Stimulated activated CD8-positive, alpha-beta memory T cell treated with anti-CD3 and anti-CD28 coated beads, Interleukin-15, amount 100 ng/mL, for 48 hours (primary cell): ENCODE measurements around the gene RIOX2.
A peak's percentile ranks its signal among the peaks of the same experiment; 100 is the strongest.
"Not testable (repeated sequence)": the region's sequence is repeated elsewhere in the genome, so short reads cannot be mapped to it uniquely, and the experiment has no call there.

ENCODE experiments used
- DNase-seq, 2 donors: peaks; one replicate each; pipeline ENCODE4 v3.0.0-alpha.2; 2020; ENCODE audit warnings: low read depth in 2 of 2

Gene RIOX2

DNA sequence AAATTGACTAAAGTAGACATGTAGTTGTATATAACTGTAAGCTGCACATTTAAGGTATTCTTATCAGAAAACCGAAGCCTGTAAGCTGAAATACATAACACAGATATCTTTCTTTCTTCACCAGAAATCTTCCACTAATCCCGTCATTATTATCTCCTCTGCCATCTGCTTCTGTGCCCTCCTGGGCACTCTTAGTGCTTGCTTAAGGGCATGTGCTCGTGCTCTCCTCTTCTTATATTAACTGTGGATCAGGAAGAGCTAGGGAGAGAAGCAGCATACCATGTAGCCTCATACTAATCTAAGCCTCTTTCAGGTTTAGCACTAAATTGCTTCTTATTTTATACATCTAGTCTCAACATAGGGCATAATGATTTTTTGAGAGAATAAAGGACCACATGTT lies 60.8 kb downstream of the RIOX2 start:
- no peak for DNase-seq

DNA sequence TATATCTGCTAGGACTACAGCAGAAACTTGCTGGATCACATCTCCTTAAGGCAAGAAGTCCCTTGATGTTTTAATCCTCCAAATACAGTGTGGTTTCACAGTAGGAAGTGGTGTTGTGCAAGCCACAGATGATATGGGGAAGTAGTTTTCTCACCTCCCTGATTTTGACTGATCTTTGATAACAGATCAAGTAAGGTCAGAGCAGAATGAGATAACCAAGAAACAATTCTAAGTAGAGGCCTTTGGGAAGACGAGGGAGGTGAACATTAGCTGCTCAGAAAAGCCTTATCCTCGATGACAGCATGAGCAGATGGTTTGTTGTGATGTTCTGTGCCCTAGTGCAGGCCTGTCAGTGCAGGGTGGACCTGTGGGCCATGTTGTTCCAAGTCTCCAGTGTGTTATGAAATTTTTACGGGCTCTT lies 61.3 kb downstream of the RIOX2 start:
- no peak for DNase-seq

DNA sequence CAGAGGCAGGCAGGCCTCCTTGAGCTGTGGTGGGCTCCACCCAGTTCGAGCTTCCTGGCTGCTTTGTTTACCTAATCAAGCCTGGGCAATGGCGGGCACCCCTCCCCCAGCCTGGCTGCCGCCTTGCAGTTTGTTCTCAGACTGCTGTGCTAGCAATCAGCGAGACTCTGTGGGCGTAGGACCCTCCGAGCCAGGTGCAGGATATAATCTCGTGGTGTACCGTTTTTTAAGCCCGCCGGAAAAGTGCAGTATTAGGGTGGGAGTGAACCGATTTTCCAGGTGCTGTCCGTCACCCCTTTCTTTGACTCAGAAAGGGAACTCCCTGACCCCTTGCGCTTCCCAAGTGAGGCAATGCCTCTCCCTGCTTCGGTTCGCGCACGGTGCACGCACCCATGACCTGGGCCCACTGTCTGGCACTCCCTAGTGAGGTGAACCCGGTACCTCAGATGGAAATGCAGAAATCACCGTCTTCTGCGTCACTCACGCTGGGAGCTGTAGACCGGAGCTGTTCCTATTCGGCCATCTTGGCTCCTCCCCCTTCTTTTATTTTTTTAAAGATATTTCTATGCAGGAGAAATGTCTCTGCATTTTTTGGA lies 61.9 kb downstream of the RIOX2 start:
- peak in 1 of 2 donors; percentile 0 for DNase-seq

DNA sequence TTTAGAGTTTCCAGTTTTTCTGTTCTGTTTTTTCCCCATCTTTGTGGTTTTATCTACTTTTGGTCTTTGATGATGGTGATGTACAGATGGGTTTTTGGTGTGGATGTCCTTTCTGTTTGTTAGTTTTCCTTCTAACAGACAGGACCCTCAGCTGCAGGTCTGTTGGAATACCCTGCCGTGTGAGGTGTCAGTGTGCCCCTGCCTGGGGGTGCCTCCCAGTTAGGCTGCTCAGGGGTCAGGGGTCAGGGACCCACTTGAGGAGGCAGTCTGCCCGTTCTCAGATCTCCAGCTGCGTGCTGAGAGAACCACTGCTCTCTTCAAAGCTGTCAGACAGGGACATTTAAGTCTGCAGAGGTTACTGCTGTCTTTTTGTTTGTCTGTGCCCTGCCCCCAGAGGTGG lies 62.4 kb downstream of the RIOX2 start:
- not testable (repeated sequence) for DNase-seq

DNA sequence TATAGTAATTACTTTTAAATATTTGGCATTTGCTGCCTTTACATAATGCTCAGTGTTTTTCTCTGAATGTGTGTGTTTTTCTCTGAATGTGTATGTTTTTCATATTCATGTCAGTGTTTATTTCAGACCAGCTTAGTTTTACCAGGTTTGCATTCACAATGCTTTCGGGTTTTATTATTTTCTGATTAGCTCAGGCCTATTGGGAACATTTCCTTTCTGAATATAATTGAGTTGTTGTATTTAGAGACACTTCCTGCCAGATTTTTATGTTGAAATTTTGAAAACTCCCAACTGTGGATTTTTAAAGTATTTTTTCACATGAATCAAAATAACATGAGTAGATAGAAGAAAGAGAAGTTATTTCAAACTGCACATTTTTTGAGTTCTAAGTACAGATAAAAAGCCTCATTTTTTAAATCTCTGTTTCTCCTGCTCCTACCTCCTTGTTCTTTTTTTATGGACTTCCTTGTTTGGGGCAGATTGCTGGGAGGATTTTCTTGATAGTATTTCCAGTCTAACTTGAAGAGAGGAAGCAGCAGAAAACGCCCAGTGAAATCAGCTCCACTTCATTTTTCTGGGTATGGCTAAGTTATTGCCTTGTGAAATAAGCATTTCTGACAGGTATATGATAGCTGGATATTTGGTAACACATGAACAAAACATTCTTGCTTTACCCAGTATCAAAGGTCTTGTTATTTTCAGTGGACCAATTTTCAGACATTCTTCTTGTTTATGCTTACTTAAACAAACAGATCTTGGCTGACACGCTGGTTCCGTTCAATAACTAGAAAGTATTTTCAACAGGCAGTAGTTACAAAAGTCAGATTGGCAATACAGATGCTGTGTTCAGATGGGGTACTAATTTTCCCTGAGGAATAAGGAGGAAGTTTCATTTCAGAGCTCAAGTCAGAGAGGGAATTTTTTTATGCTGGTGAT lies 70.7 kb downstream of the RIOX2 start:
- no peak for DNase-seq

DNA sequence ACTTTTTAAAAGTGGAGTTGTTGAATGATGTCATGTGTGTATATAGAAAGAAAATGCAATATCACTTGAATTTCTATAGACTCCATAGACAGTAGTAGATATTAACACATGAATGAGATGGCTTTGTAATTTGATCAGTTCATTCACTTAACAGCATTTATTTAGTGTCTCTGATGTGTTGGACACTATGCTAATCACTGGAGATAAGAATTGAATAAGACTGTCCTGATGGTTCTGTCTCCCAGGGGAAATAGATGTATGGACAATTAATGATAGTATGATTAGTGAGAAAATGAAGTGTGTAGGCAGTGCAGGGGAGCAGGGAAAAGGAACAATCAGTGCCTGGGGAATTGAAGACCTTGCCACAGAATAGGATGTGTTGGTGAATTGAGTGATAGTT lies 72.9 kb downstream of the RIOX2 start:
- no peak for DNase-seq

DNA sequence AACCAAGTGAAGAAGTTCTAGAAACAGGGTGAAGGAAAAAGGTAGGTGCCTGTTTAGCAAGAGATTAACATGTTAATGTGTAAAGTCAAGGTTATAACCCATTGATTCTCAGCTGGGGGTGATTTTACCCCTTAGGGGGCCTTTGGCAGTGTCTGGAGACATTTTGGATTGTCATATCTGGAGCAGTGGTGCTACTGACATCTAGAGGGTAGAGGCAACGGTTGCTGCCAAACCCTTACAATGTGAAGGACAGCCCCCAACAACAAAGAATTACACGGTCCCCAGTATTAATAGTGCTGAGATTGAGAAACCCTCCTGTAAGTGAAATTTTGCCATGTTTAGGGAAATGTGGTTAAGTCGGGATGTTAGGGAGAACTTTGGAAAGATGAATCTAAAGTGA lies 75.7 kb downstream of the RIOX2 start:
- DNase-seq: no peak

DNA sequence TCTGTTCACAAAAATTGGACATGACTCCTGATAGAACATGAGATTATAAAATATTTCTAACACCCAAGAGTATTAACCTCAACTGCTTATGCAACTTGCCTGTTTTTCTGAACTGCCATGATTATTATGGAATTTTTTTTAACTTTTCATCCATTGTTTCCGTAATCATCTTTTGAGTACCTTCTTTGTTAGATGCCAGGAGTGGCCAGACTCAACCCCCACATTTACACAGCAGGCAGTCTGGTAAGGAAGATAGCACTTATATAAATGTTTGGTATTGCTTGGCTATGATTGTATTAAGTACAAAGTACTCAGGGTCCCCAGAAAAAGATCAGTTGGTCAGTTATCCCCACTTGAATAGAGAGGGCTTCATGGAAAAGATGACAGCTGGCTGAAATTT lies 76.1 kb downstream of the RIOX2 start:
- no peak for DNase-seq

DNA sequence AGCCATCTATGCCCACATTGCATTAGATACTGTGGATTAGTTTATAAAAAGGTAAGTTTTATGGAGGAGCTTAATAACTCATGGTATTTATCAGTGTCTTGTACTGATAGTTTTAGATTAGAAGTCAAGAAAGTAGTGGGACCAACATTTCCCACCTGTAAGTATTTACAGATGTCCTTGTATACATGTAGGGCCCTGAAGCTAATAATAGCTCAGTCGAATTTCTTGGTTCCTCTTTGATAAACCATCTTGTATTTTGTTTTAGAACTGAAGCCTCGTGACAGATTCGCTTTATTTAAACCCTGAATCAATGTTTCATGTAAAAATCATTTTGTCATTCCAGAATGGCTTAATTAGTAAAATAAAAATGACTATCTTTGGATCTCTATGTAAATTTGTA lies 77.0 kb downstream of the RIOX2 start:
- no peak for DNase-seq

DNA sequence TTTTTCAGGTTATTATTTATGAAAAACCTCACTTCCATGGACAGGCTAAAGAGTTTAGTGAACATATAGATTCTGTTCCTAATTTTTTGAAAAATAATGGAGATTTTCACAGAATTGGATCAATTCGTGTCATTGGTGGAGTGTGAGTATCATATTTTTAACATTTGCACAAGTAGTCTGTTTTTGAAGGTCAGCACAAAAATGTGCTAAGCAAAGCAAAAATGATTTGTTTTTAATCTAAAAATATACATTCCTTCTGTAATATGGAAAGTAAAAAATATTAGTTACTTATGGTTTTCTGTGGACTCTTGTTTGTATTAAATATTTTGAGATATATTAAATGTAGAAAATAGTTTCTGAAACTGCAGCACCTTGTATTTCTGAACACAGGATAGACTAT lies 79.4 kb downstream of the RIOX2 start:
- no peak for DNase-seq
